Heart left ventricle (tissue), 16 donors: ENCODE data around the gene SPON2. TPM values are rescaled to one million over a fixed set of nuclear protein-coding genes. Genes with fewer than 3 reads are reported as not detected.
"Not testable (repeated sequence)": the region's sequence is repeated elsewhere in the genome, so short reads cannot be mapped to it uniquely, and the experiment has no call there.

Experiments
- ATAC-seq, 4 donors: fragments of 200-7000 bp; cut with Tn5 transposase; one replicate each; pipeline ENCODE4 v1.9.1; 2020 to 2022; ENCODE audit warnings: moderate library complexity in 4 of 4, mild to moderate bottlenecking in 3 of 4, moderate number of reproducible peaks in 1 of 4
- DNase-seq, 5 donors: peaks; one replicate each; pipeline ENCODE4 v3.0.0-alpha.2; 2020
- H3K27ac ChIP-seq, 12 donors: fragments of 200-600 bp; sonication (generic) in 4 of 12; one replicate each; pipeline versions ENCODE4 v1.5.0 to v1.8.0; 2016 to 2022; ENCODE audit warnings: mild to moderate bottlenecking in 2 of 12
- H3K27me3 ChIP-seq, 9 donors: fragments of 200-600 bp; sonication (generic) in 2 of 9; one replicate each; pipeline versions ENCODE4 v1.5.1 to v1.8.0; 2016 to 2022; ENCODE audit warnings: mild to moderate bottlenecking in 3 of 9
- H3K36me3 ChIP-seq, 9 donors: fragments of 200-600 bp; sonication (generic) in 2 of 9; one replicate each; pipeline versions ENCODE4 v1.5.0 to v1.8.0; 2018 to 2022; ENCODE audit warnings: mild to moderate bottlenecking in 2 of 9
- H3K4me1 ChIP-seq, 12 donors: fragments of 200-600 bp; sonication (generic) in 4 of 12; one replicate each; pipeline versions ENCODE4 v1.5.0 to v1.8.0; 2016 to 2022; ENCODE audit warnings: mild to moderate bottlenecking in 3 of 12
- H3K4me3 ChIP-seq, 12 donors: fragments of 200-600 bp; sonication (generic) in 4 of 12; one replicate each; pipeline versions ENCODE4 v1.5.0 to v1.8.0; 2017 to 2022; ENCODE audit warnings: mild to moderate bottlenecking in 9 of 12, moderate library complexity in 4 of 12
- H3K9me3 ChIP-seq, 12 donors: fragments of 200-600 bp; sonication (generic) in 4 of 12; one replicate each; pipeline versions ENCODE4 v1.5.0 to v1.8.0; 2016 to 2022; ENCODE audit warnings: mild to moderate bottlenecking in 1 of 12
- CTCF ChIP-seq, 12 donors: fragments of 200-600 bp; sonication (generic) in 4 of 12; IDR thresholded peaks; one replicate each; pipeline versions ENCODE4 v1.5.0 to v1.8.0; 2018 to 2022; ENCODE audit warnings: antibody characterized with exemption in 12 of 12, mild to moderate bottlenecking in 5 of 12
- POLR2A ChIP-seq, 2 donors: fragments of 450-650 bp; IDR thresholded peaks; one replicate each; pipeline ENCODE4 v1.6.1; 2017; ENCODE audit warnings: antibody characterized with exemption in 2 of 2, mild to moderate bottlenecking in 2 of 2, moderate library complexity in 2 of 2
- WGBS, 4 donors: extraction: QIAGEN DNeasy Blood & Tissue Kit in 2 of 4; methylation state at CpG; one replicate each; pipeline versions ENCODE4 v1.1.5 to v1.1.7; 2013 to 2018; 5-methylcytosine and 5-hydroxymethylcytosine counted together
- intact Hi-C, 10 donors: fragments of 100-400 bp; cut with DNase I; formaldehyde crosslinking; loops; one replicate each; pipeline versions ENCODE4 v1.11.1 to v1.14.2; 2022
- polyA plus RNA-seq, 2 donors: library from polyadenylated mRNA; stranded (reverse); fragments of 200-250 nt; gene quantifications; one replicate each; pipeline ENCODE4 v1.2.3, GENCODE V29; 2013
- total RNA-seq, 9 donors: library from RNA; depleted of rRNA in 2 of 9; stranded (reverse); fragments of >200 nt in 2 of 9; fragmentation: NEBNext Ultra II Directional in 3 of 9; extraction: Animal tissue kit (Norgen Biotek cat#: 25700) in 3 of 9; gene quantifications; one replicate each; pipeline versions ENCODE4 v1.1.0 to v1.2.4, GENCODE V29; 2016 to 2023
- donor health status: ischemic (EF 13 %, LVEDD 7.1; RV severe dilation, severe dysfunction).
- donor health status: healthy with polysubstance abuse.
- donor health status: DM: no; HTN: yes; CAD: no.
- donor health status: DM: no; HTN: no; CAD: no.
- donor health status: ischemic (EF 25% LVEDD 6.9; RV normal size, moderate dysfunction).
- donor health status: ischemic (EF 25% LVEDD 5.7; RV mildly dilated, moderate dysfunction).
- donor health status: healthy.
- donor health status: DM: yes; HTN: yes; CAD: no.
- donor health status: ischemic (EF 35%, LVEDD 5.7; RV mildly dilated, moderate dysfunction).
- donor health status: nonischemic (EF 11% LVEDD 7.7; RV severe dilation, severe dysfunction).
- donor health status: DM: yes; HTN: yes; CAD: no.
- donor health status: PGD.
- donor health status: ischemic (EF 29% LVEDD 5.4; RV normal size, mild dysfunction).
- donor health status: nonischemic (EF 23%, LVEDD 6.1; RV moderate dilation, normal function).

SPON2 gene
- total and polyA plus RNA-seq, 11 donors, result 7.8 to 36.3 (median 13.7) TPM

- H3K4me1 ChIP-seq, result peaks cover 0 to 15% (median 0%) of the 10 kb centered on the region in 12 donors
- H3K27me3 ChIP-seq, result no peaks in the 10 kb centered on the region
- H3K27ac ChIP-seq, result no peak overlapping the region
- DNase-seq, result no peak
- H3K9me3 ChIP-seq, result no peaks in the 10 kb centered on the region
- TF ChIP-seq CTCF (IDR thresholded peaks at IDR 0.05) (no peak), POLR2A (IDR thresholded peaks at IDR 0.05) (no peak)
- no peak overlapping the region for H3K4me3 ChIP-seq
- intact Hi-C loops, result loop anchor here in 7 of 10 donors (2.0 to 10.0 kb wide), 5 partner anchors 134 to 492 kb away; no protein-coding TSS in a partner anchor
- ATAC-seq, result no peak
- H3K36me3 ChIP-seq, result no peaks in the 10 kb centered on the region
- 43 to 65% (median 56%) methylated on average over 8 of the region's 8 CpGs for WGBS, 4 donors
Observed at GRCh38 chr4:1133033-1133432, 39.4 kb downstream of the SPON2 start.

- no peak overlapping the region for H3K27ac ChIP-seq
- DNase-seq (peak in 4 of 5 donors; percentile 51 to 66 (median 56)), ATAC-seq (peak; percentile 83 to 97 (median 94))
- peaks cover 0 to 3% (median 0%) of the 10 kb centered on the region in 12 donors for H3K4me1 ChIP-seq
- no peaks in the 10 kb centered on the region for H3K9me3 ChIP-seq
- no peaks in the 10 kb centered on the region for H3K36me3 ChIP-seq
- intact Hi-C loops, result loop anchor here (1.0 to 10.0 kb wide), 10 partner anchors 136 to 494 kb away; partner anchors contain the start of gene UVSSA (in 1 of the 10)
- peaks cover 0 to 4% (median 0%) of the 10 kb centered on the region in 9 donors for H3K27me3 ChIP-seq
- H3K4me3 ChIP-seq, result no peak overlapping the region
- 19 to 24% (median 21%) methylated on average over 13 of the region's 13 CpGs for WGBS, 4 donors
- peak; percentile 98 to 100 (median 99) for TF ChIP-seq CTCF (IDR thresholded peaks at IDR 0.05)
- no peak for TF ChIP-seq POLR2A (IDR thresholded peaks at IDR 0.05)
Observed at GRCh38 chr4:1130316-1131186, 41.8 kb downstream of the SPON2 start.

GRCh38 chr4:1126506-1126905 lies 45.9 kb downstream of the SPON2 start:
- no peaks in the 10 kb centered on the region for H3K36me3 ChIP-seq
- no peak for ATAC-seq
- H3K27me3 ChIP-seq, result peaks cover 0 to 9% (median 0%) of the 10 kb centered on the region in 9 donors
- DNase-seq, result no peak
- WGBS, 4 donors, result 46 to 69% (median 68%) methylated on average over 1 of the region's 1 CpG
- H3K4me3 ChIP-seq, result no peak overlapping the region
- H3K27ac ChIP-seq, result no peak overlapping the region
- H3K4me1 ChIP-seq, result peaks cover 0 to 3% (median 0%) of the 10 kb centered on the region in 12 donors
- intact Hi-C loops, result no loop called here
- TF ChIP-seq CTCF (IDR thresholded peaks at IDR 0.05), result no peak
- TF ChIP-seq POLR2A (IDR thresholded peaks at IDR 0.05), result no peak
- no peaks in the 10 kb centered on the region for H3K9me3 ChIP-seq

- ATAC-seq, H3K27me3 ChIP-seq: not testable (repeated sequence)
Observed at GRCh38 chr4:1125466-1125865, 46.9 kb downstream of the SPON2 start.

More at GRCh38 chr4:1125466-1125865, 46.9 kb downstream of the SPON2 start:
- DNase-seq, intact Hi-C loops, H3K4me1 ChIP-seq, H3K9me3 ChIP-seq, H3K4me3 ChIP-seq, H3K27ac ChIP-seq, H3K36me3 ChIP-seq: not testable (repeated sequence)
- WGBS, 4 donors, result 89 to 90% (median 90%) methylated on average over 4 of the region's 4 CpGs
